WTC11 (cell line): Measurements from ENCODE around the gene CTNNA1.

Experiments
- SP1 ChIP-seq: sonication (generic); formaldehyde crosslinking; conservative IDR thresholded peaks from 2 replicates; pipeline ENCODE4 v1.8.1; 2022; ENCODE audit warnings: missing genetic modification reagents
- ZNF219 ChIP-seq: sonication (generic); formaldehyde crosslinking; IDR thresholded peaks from 2 replicates; pipeline ENCODE4 v1.8.0; 2023; ENCODE audit warnings: missing genetic modification reagents, mild to moderate bottlenecking, borderline replicate concordance

DNA sequence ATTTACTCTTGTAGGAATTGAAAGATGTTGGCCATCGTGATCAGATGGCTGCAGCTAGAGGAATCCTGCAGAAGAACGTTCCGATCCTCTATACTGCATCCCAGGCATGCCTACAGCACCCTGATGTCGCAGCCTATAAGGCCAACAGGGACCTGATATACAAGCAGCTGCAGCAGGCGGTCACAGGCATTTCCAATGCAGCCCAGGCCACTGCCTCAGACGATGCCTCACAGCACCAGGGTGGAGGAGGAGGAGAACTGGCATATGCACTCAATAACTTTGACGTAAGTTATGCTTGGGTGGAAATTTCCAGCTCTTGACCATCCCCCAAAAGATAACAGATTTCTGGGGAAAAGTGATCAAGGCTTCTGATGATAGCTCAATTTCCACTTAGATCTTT, 71.3 kb downstream of the CTNNA1 start:
- TF ChIP-seq SP1 (CRISPR knock-in tag) (no peak), ZNF219 (CRISPR knock-in tag) (no peak)
